Neural progenitor cell (in vitro differentiated cells): ENCODE measurements around the gene PAQR9.

Source experiments
- CTCF ChIP-seq: fragments of 200-600 bp; sonication (generic); IDR thresholded peaks from 2 replicates; pipeline ENCODE4 v1.5.1; 2017; ENCODE audit warnings: antibody characterized with exemption, mild to moderate bottlenecking
- EZH2 ChIP-seq: fragments of 200-600 bp; sonication (generic); IDR thresholded peaks from 2 replicates; pipeline ENCODE4 v1.6.1; 2017; ENCODE audit warnings: antibody characterized with exemption, mild to moderate bottlenecking, moderate library complexity
- EZH2phosphoT487 ChIP-seq: fragments of 200-600 bp; sonication (generic); IDR thresholded peaks from 2 replicates; pipeline ENCODE4 v1.6.1; 2017; ENCODE audit warnings: antibody characterized with exemption

- TF ChIP-seq CTCF (no peak), EZH2phosphoT487 (no peak), EZH2 (no peak)
These were observed 11.7 kb downstream of the PAQR9 start for GRCh38 chr3:142951794-142952193.
